ENCODE measurements around the gene CHN2. TPM values are rescaled to one million over a fixed set of nuclear protein-coding genes. Genes with fewer than 3 reads are reported as not detected.

The CHN2 gene
- total RNA-seq, 1 donor from 2014 or later = 8.0 TPM

DNA sequence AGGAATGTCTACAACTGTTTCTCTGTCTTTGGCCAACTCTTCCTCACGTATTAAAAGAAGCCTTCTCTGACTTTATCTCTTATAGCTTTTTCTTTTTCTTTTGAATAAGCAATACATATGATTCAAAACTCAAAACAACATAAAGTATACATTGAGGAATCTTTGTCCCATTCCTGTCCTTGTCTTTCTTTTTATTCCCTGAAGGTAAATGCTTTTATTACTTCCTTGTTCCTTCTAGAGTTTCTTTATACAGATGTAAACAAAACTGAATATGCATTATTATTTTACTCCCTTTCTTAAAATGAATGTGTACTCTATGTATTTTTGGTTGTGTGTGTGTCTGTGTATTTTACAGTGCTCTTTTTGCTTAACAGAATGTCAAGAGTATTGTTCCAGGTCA lies 170.1 kb downstream of the CHN2 start:
- no peaks in the 10 kb centered on the region for H3K9me3 Mint-ChIP-seq

DNA sequence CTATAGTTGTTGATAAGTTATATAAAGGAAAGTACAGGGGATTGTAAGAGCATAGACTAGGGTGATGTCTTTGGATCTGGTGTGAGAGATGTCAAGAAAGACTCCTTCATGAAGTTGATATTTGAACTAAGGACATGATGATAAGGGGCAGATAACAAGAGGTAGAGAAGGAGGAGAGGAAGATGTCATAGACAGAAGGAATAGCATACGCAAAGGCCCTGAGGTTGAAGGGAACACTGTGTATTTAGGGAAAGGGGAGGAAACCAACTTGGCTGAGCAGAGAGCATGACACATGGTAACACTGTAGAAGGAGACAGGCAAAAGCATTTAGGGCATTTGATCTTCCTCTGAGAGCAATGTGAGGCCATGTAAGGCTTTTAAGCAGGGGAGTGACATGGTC lies 170.8 kb downstream of the CHN2 start:
- H3K4me3 Mint-ChIP-seq = no peak overlapping the region
- TF ChIP-seq, protein P1, sequence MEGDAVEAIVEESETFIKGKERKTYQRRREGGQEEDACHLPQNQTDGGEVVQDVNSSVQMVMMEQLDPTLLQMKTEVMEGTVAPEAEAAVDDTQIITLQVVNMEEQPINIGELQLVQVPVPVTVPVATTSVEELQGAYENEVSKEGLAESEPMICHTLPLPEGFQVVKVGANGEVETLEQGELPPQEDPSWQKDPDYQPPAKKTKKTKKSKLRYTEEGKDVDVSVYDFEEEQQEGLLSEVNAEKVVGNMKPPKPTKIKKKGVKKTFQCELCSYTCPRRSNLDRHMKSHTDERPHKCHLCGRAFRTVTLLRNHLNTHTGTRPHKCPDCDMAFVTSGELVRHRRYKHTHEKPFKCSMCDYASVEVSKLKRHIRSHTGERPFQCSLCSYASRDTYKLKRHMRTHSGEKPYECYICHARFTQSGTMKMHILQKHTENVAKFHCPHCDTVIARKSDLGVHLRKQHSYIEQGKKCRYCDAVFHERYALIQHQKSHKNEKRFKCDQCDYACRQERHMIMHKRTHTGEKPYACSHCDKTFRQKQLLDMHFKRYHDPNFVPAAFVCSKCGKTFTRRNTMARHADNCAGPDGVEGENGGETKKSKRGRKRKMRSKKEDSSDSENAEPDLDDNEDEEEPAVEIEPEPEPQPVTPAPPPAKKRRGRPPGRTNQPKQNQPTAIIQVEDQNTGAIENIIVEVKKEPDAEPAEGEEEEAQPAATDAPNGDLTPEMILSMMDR (IDR thresholded peaks at IDR 0.05; ENCODE audit: unreplicated experiment) = no peak
- H3K9me3 Mint-ChIP-seq = no peaks in the 10 kb centered on the region
- peaks cover 6% of the 10 kb centered on the region for H3K4me1 Mint-ChIP-seq
- peaks cover 13% of the 10 kb centered on the region for H3K27me3 Mint-ChIP-seq (ENCODE audit: low read depth)
- no peaks in the 10 kb centered on the region for H3K36me3 Mint-ChIP-seq
- no peak for DNase-seq (ENCODE audit: low spot score in 2 of 2, unreplicated experiment in 2 of 2)
- no peak overlapping the region for H3K27ac Mint-ChIP-seq

More for the DNA sequence above, 170.1 kb downstream of the CHN2 start:
- peaks cover 13% of the 10 kb centered on the region for H3K27me3 Mint-ChIP-seq (ENCODE audit: low read depth)
- H3K4me3 Mint-ChIP-seq = no peak overlapping the region
- TF ChIP-seq, protein P1 (IDR thresholded peaks at IDR 0.05; ENCODE audit: unreplicated experiment) = no peak
- no peak for DNase-seq (ENCODE audit: low spot score in 2 of 2, unreplicated experiment in 2 of 2)
- no peaks in the 10 kb centered on the region for H3K36me3 Mint-ChIP-seq
- peaks cover under 1% of the 10 kb centered on the region for H3K4me1 Mint-ChIP-seq
- no peak overlapping the region for H3K27ac Mint-ChIP-seq

DNA sequence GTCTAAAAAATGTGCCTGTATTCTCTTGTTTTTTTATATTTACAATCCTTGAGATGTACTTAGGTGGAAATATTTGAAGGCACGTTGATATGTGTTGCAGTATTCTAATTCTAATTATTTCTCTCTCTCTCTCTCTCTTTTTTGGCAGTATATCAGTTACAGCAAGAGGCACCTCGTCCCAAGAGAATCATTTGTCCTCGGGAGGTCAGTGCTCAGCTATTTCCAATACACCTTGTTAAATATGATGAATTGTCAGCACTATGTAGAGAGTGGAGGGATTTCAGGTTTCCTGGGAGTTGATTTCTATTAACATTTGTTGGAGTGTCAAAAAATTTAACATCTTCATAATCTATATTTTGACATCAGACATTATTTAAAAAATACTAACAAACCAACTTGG lies 173.2 kb downstream of the CHN2 start:
- peaks cover 9% of the 10 kb centered on the region for H3K4me1 Mint-ChIP-seq
- no peak overlapping the region for H3K4me3 Mint-ChIP-seq
- peaks cover 2% of the 10 kb centered on the region for H3K27me3 Mint-ChIP-seq (ENCODE audit: low read depth)
- H3K36me3 Mint-ChIP-seq = no peaks in the 10 kb centered on the region
- no peak for DNase-seq (ENCODE audit: low spot score in 2 of 2, unreplicated experiment in 2 of 2)
- H3K9me3 Mint-ChIP-seq = no peaks in the 10 kb centered on the region
- TF ChIP-seq, protein P1 (IDR thresholded peaks at IDR 0.05; ENCODE audit: unreplicated experiment) = no peak
- no peak overlapping the region for H3K27ac Mint-ChIP-seq

DNA sequence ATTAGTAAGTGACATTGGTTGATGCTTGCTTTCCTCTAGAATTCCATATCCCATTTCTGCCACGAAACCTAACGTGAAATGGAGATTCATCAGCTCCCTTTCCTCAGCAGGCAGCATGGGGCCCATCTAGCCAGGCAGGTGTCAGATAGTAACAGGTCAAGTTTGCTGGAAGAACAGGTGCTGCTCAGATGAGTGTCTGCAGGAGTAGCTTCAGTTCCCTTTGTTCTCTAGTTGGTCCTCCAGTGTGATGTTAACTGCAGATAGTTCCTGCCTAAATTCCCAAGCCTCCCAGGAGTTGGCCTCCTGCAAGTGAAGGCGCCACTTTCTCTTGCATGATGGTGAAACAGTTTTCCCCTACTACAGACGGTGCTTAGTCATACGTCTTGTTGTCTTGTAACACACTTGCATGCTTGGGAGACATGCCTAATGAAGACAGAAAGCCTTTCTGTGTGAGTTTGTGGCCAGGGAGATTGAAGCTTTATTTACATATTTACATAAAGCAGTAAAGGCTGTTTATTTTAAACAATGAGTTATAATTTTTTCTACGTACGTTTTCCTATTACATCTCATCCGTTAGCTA lies 175.4 kb downstream of the CHN2 start:
- DNase-seq (ENCODE audit: low spot score in 2 of 2, unreplicated experiment in 2 of 2) = no peak
- Mint-ChIP-seq H3K4me1 (peaks cover 12% of the 10 kb centered on the region), H3K36me3 (no peaks in the 10 kb centered on the region), H3K9me3 (no peaks in the 10 kb centered on the region), H3K4me3 (no peak overlapping the region), H3K27ac (no peak overlapping the region), H3K27me3 (ENCODE audit: low read depth) (no peaks in the 10 kb centered on the region)
- TF ChIP-seq, protein P1 (IDR thresholded peaks at IDR 0.05; ENCODE audit: unreplicated experiment) = no peak

DNA sequence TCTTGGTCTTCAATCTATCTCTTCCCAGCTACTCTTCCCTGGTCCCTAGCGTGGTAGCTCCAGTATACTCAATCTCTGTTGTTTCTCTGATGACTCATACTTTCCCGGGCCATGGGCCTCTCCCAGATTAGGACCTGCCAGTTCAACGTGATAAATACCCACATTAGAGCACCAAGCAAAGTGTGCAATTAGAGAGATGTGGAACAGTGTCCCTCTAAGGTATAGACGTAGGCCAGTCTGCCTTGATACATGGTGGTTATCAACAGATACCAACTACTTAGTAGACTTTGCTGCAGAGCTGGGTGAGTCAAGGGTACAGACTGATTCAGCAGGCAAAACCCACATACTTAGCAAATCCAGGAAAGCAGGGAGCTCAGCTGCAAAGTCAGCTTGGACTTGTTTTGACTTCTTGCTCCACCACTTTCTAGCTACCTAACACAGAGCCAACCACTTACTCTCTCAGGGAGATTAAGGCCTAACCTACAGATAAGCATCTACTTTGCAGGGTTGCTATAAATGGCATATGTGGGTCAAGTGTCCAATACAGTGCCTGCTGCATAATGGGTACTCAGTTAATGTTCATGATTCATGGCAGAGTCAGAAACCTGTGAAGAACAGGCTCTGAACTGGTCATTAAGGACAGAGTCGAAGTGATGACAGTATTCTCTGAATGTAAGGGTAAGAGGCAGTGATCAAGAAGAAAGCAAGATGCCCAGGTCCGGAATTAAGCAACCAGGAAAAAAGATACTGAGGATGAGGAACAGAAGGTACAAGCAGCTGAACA lies 176.1 kb downstream of the CHN2 start:
- Mint-ChIP-seq H3K9me3 (no peaks in the 10 kb centered on the region), H3K36me3 (no peaks in the 10 kb centered on the region), H3K27ac (no peak overlapping the region), H3K27me3 (ENCODE audit: low read depth) (no peaks in the 10 kb centered on the region), H3K4me1 (peaks cover 12% of the 10 kb centered on the region), H3K4me3 (no peak overlapping the region)
- TF ChIP-seq, protein P1 (IDR thresholded peaks at IDR 0.05; ENCODE audit: unreplicated experiment) = no peak
- no peak for DNase-seq (ENCODE audit: low spot score in 2 of 2, unreplicated experiment in 2 of 2)
